OCI-LY7 (cell line): ENCODE results near the gene ACTR3. TPM values are rescaled to one million over a fixed set of nuclear protein-coding genes. Genes with fewer than 3 reads are reported as not detected.

Experiments
- BruUV-seq: library from RNA; stranded (reverse); fragments of 400-500 nt; replicated peaks from 2 replicates; lab custom pipeline; 2021; lab: Mats Ljungman, UMichigan
- CTCF ChIA-PET: fragments of 300-600 bp; sonication (Branson Sonifier 250); formaldehyde crosslinking; loops from one replicate; lab custom pipeline; 2022; ENCODE audit warnings: antibody characterized with exemption; ENCODE audit not compliant: unreplicated experiment; lab: Charles Lee
- POLR2A ChIA-PET: fragments of 300-600 bp; sonication (Branson Sonifier 250); formaldehyde crosslinking; loops from one replicate; lab custom pipeline; 2022; ENCODE audit warnings: antibody characterized with exemption; lab: Charles Lee
- DNase-seq: peaks from one replicate; pipeline ENCODE4 v3.0.0-alpha.2; 2015; ENCODE audit warnings: low spot score
- H2AFZ ChIP-seq: fragments of 200-600 bp; sonication (generic), shearing (Covaris generic); 2 replicates; pipeline ENCODE4 v1.6.1; 2014; ENCODE audit warnings: mild to moderate bottlenecking, antibody characterized with exemption, low read length, moderate library complexity
- H3K27ac ChIP-seq: fragments of 200-600 bp; sonication (generic); 2 replicates; pipeline ENCODE4 v1.5.1; 2014; ENCODE audit warnings: mixed run types, low read depth, mild to moderate bottlenecking, moderate library complexity, low read length, inconsistent platforms; ENCODE audit not compliant: poor library complexity, severe bottlenecking
- H3K36me3 ChIP-seq: fragments of 200-600 bp; sonication (generic); 2 replicates; pipeline ENCODE4 v1.6.1; 2014; ENCODE audit warnings: mild to moderate bottlenecking, antibody characterized with exemption, low read length, moderate library complexity, mixed read lengths; ENCODE audit not compliant: insufficient read depth
- H3K4me1 ChIP-seq: fragments of 200-600 bp; sonication (generic); 2 replicates; pipeline ENCODE4 v1.5.1; 2014; ENCODE audit warnings: mild to moderate bottlenecking, low read length; ENCODE audit not compliant: insufficient read depth, poor library complexity, severe bottlenecking
- H3K4me2 ChIP-seq: fragments of 200-600 bp; sonication (generic); 2 replicates; pipeline ENCODE4 v1.6.1; 2014; ENCODE audit warnings: mild to moderate bottlenecking, low read length
- H3K4me3 ChIP-seq: fragments of 200-600 bp; sonication (generic); 2 replicates; pipeline ENCODE4 v1.5.1; 2014; ENCODE audit warnings: mild to moderate bottlenecking, low read depth, low read length; ENCODE audit not compliant: poor library complexity, severe bottlenecking
- H3K79me2 ChIP-seq: fragments of 200-600 bp; sonication (generic); 2 replicates; pipeline ENCODE4 v1.6.1; 2016; ENCODE audit warnings: low read depth, mild to moderate bottlenecking, low read length, moderate library complexity, mixed read lengths; ENCODE audit not compliant: insufficient read depth
- H3K9me2 ChIP-seq: fragments of 200-600 bp; sonication (generic); 2 replicates; pipeline ENCODE4 v1.6.1; 2016; ENCODE audit warnings: mild to moderate bottlenecking, low read length, mixed read lengths; ENCODE audit not compliant: insufficient read depth
- H3K9me3 ChIP-seq: fragments of 200-600 bp; sonication (generic); 2 replicates; pipeline ENCODE4 v1.6.1; 2014; ENCODE audit warnings: mild to moderate bottlenecking, mixed run types, low read length, mixed read lengths
- H4K20me1 ChIP-seq: fragments of 200-600 bp; sonication (generic); 2 replicates; pipeline ENCODE4 v1.6.1; 2014; ENCODE audit warnings: mild to moderate bottlenecking, antibody characterized with exemption, low read length, moderate library complexity, mixed read lengths; ENCODE audit not compliant: insufficient read depth
- CTCF ChIP-seq: fragments of 200-600 bp; sonication (generic); conservative IDR thresholded peaks from 2 replicates; pipeline ENCODE4 v1.5.1; 2014; ENCODE audit warnings: mild to moderate bottlenecking, antibody characterized with exemption, low read length, moderate library complexity, mixed read lengths
- EZH2phosphoT487 ChIP-seq: fragments of 200-600 bp; sonication (generic); IDR thresholded peaks from 2 replicates; pipeline ENCODE4 v1.6.1; 2018; ENCODE audit warnings: low read depth, borderline replicate concordance, mild to moderate bottlenecking, mixed run types, antibody characterized with exemption, low read length, moderate library complexity, mixed read lengths
- intact Hi-C: fragments of 100-400 bp; cut with micrococcal nuclease; formaldehyde crosslinking; loops from one replicate; pipeline ENCODE4 v1.10.0; 2022; ENCODE audit not compliant: unreplicated experiment
- total RNA-seq, 2 experiments: library from RNA; depleted of rRNA in 1 of 2; stranded (reverse); fragments of >200 nt in 1 of 2; shearing (Covaris generic) in 1 of 2; gene quantifications; 2 replicates each; pipeline ENCODE4 v1.2.3, GENCODE V29; 2014 to 2022

Gene ACTR3
- total RNA-seq, 2 experiments from 2014 or later, result 192 to 320 TPM

- Histone ChIP-seq H3K9me3 (no peaks in the 10 kb centered on the region), H3K4me3 (no peak overlapping the region), H3K4me2 (no peak overlapping the region), H3K79me2 (no peaks in the 10 kb centered on the region), H3K4me1 (peaks cover 17% of the 10 kb centered on the region), H3K27ac (no peak overlapping the region), H4K20me1 (no peaks in the 10 kb centered on the region; the same call in 1 of the 2 replicates), H3K36me3 (peaks cover 27% of the 10 kb centered on the region), H3K9me2 (no peaks in the 10 kb centered on the region), H2AFZ (no peak overlapping the region)
- intact Hi-C loops, result no loop called here
- CTCF ChIA-PET, result interaction anchor here (0.7 kb wide), 1 partner anchor 9 kb away, joined by 3 read pairs; no protein-coding TSS in a partner anchor
- TF ChIP-seq CTCF (no peak), EZH2phosphoT487 (no peak)
- BruUV-seq, result no TSS peak
- POLR2A ChIA-PET, result interaction anchor here (0.6 to 1.7 kb wide), 6 partner anchors 20 to 236 kb away, joined by 3 to 4 read pairs (median 4); partner anchors contain the start of gene SLC35F5
- no peak for DNase-seq
Observed at GRCh38 chr2:113965228-113965627, 75.3 kb downstream of the ACTR3 start.

GRCh38 chr2:113965644-113966043, 75.8 kb downstream of the ACTR3 start:
- H3K4me3 ChIP-seq, result no peak overlapping the region
- no peaks in the 10 kb centered on the region for H3K9me2 ChIP-seq
- POLR2A ChIA-PET, result interaction anchor here (0.6 to 1.1 kb wide), 3 partner anchors 54 to 214 kb away, joined by 3 to 4 read pairs (median 4); partner anchors contain the start of gene SLC35F5
- TF ChIP-seq EZH2phosphoT487 (no peak), CTCF (peak; percentile 86)
- H3K36me3 ChIP-seq, result peaks cover 24% of the 10 kb centered on the region; the same call in 1 of the 2 replicates
- no peak overlapping the region for H3K4me2 ChIP-seq
- H3K79me2 ChIP-seq, result no peaks in the 10 kb centered on the region
- DNase-seq, result peak; percentile 79
- intact Hi-C loops, result no loop called here
- CTCF ChIA-PET, result interaction anchor here (0.7 kb wide), 1 partner anchor 10 kb away, joined by 3 read pairs; no protein-coding TSS in a partner anchor
- no peak overlapping the region for H3K27ac ChIP-seq
- H3K4me1 ChIP-seq, result peaks cover 17% of the 10 kb centered on the region
- no TSS peak for BruUV-seq
- no peaks in the 10 kb centered on the region for H3K9me3 ChIP-seq
- H2AFZ ChIP-seq, result no peak overlapping the region
- H4K20me1 ChIP-seq, result no peaks in the 10 kb centered on the region; the same call in 1 of the 2 replicates

- Histone ChIP-seq H3K9me3 (no peaks in the 10 kb centered on the region), H3K4me2 (peak overlapping the region; percentile 36), H3K9me2 (no peaks in the 10 kb centered on the region), H3K4me3 (no peak overlapping the region), H3K79me2 (no peaks in the 10 kb centered on the region), H3K27ac (no peak overlapping the region), H3K36me3 (peaks cover 18% of the 10 kb centered on the region; the same call in 1 of the 2 replicates), H3K4me1 (peaks cover 17% of the 10 kb centered on the region), H2AFZ (no peak overlapping the region), H4K20me1 (no peaks in the 10 kb centered on the region)
- ChIA-PET CTCF (no interaction called here), POLR2A (interaction anchor here (1.0 kb wide), 1 partner anchor 54 kb away, joined by 3 read pairs; no protein-coding TSS in a partner anchor)
- no peak for TF ChIP-seq CTCF
- TF ChIP-seq EZH2phosphoT487, result no peak
- BruUV-seq, result no TSS peak
- no peak for DNase-seq
- intact Hi-C loops, result no loop called here
Observed at GRCh38 chr2:113966171-113966570, 76.3 kb downstream of the ACTR3 start.
